ENCODE data around the gene RPL23. TPM values are rescaled to one million over a fixed set of nuclear protein-coding genes. Genes with fewer than 3 reads are reported as not detected.
A peak's percentile ranks its signal among the peaks of the same experiment; 100 is the strongest.

RPL23 gene
- total RNA-seq, 1 experiment from 2014 or later: 3,829 TPM

DNA sequence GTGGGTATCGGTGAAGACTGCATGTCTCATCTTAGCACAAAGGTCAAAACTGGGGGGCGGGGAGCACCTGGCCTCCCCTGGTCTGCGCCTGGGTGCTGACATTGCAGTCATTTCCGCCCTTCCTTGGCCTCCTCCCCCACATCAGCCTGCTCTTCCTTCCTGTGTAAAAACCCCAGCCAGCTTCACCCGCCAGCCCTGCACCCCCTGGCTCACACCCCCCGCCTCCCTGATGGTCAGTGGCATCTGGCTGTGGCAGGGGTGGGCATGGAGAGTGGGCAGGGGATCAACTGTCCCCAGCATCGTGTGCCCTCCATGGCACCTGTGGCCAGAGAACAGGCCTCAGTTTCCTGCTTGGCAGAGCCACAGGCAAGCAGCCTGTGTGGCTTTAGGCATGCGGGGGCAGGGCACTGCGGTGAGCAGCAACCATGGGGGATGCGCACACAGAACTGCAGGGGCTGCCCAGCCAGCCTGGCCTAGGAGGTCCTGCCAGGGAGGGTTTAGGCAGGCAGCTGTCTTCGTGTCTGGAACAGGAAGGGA lies 45.4 kb upstream of the RPL23 start:
- peaks cover 24% of the 10 kb centered on the region for H3K4me1 Mint-ChIP-seq (ENCODE audit: low read depth, unreplicated experiment)
- CTCF ChIA-PET: interaction anchor here (0.6 kb wide), 1 partner anchor 183 kb away, joined by 3 read pairs; no protein-coding TSS in a partner anchor
- H3K4me3 Mint-ChIP-seq (ENCODE audit: low read depth, unreplicated experiment): no peak overlapping the region
- H3K27ac Mint-ChIP-seq (ENCODE audit: unreplicated experiment): no peak overlapping the region
- H3K27me3 Mint-ChIP-seq (ENCODE audit: unreplicated experiment): no peaks in the 10 kb centered on the region
- TF ChIP-seq, protein P1, sequence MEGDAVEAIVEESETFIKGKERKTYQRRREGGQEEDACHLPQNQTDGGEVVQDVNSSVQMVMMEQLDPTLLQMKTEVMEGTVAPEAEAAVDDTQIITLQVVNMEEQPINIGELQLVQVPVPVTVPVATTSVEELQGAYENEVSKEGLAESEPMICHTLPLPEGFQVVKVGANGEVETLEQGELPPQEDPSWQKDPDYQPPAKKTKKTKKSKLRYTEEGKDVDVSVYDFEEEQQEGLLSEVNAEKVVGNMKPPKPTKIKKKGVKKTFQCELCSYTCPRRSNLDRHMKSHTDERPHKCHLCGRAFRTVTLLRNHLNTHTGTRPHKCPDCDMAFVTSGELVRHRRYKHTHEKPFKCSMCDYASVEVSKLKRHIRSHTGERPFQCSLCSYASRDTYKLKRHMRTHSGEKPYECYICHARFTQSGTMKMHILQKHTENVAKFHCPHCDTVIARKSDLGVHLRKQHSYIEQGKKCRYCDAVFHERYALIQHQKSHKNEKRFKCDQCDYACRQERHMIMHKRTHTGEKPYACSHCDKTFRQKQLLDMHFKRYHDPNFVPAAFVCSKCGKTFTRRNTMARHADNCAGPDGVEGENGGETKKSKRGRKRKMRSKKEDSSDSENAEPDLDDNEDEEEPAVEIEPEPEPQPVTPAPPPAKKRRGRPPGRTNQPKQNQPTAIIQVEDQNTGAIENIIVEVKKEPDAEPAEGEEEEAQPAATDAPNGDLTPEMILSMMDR (IDR thresholded peaks at IDR 0.05; ENCODE audit: unreplicated experiment): no peak
- intact Hi-C loops (cut with micrococcal nuclease; ENCODE audit: unreplicated experiment): no loop called here
- DNase-seq: no peak
- peaks cover 83% of the 10 kb centered on the region for H3K36me3 Mint-ChIP-seq (ENCODE audit: insufficient read depth, unreplicated experiment)
- no TSS peak for BruUV-seq (replicated peaks)
- no peaks in the 10 kb centered on the region for H3K9me3 Mint-ChIP-seq (ENCODE audit: low read depth, unreplicated experiment)

DNA sequence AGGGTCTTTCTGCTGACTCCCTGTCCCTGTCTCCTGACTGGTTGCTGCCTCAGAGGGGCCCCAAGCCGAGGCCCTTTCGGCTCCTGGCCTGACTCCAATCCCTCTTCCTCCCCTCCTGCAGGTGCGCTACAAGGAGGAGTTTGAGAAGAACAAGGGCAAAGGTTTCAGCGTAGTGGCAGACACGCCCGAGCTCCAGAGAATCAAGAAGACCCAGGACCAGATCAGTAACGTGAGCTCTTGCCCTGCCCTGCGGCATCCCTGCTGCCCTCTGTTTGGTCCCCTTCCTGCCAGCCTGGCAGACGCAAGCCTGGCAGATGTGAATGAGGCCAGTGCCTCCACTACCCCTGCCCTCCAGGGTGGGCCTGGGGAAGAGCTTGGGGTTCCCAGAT lies 44.8 kb upstream of the RPL23 start:
- Mint-ChIP-seq H3K9me3 (ENCODE audit: low read depth, unreplicated experiment) (no peaks in the 10 kb centered on the region), H3K27ac (ENCODE audit: unreplicated experiment) (no peak overlapping the region), H3K27me3 (ENCODE audit: unreplicated experiment) (no peaks in the 10 kb centered on the region), H3K36me3 (ENCODE audit: insufficient read depth, unreplicated experiment) (peaks cover 81% of the 10 kb centered on the region), H3K4me1 (ENCODE audit: low read depth, unreplicated experiment) (peaks cover 24% of the 10 kb centered on the region), H3K4me3 (ENCODE audit: low read depth, unreplicated experiment) (no peak overlapping the region)
- CTCF ChIA-PET: interaction anchor here (1.0 kb wide), 1 partner anchor 60 kb away, joined by 5 read pairs; no protein-coding TSS in a partner anchor
- BruUV-seq (replicated peaks): no TSS peak
- TF ChIP-seq, protein P1 (IDR thresholded peaks at IDR 0.05; ENCODE audit: unreplicated experiment): no peak
- intact Hi-C loops (cut with micrococcal nuclease; ENCODE audit: unreplicated experiment): no loop called here
- DNase-seq: no peak

DNA sequence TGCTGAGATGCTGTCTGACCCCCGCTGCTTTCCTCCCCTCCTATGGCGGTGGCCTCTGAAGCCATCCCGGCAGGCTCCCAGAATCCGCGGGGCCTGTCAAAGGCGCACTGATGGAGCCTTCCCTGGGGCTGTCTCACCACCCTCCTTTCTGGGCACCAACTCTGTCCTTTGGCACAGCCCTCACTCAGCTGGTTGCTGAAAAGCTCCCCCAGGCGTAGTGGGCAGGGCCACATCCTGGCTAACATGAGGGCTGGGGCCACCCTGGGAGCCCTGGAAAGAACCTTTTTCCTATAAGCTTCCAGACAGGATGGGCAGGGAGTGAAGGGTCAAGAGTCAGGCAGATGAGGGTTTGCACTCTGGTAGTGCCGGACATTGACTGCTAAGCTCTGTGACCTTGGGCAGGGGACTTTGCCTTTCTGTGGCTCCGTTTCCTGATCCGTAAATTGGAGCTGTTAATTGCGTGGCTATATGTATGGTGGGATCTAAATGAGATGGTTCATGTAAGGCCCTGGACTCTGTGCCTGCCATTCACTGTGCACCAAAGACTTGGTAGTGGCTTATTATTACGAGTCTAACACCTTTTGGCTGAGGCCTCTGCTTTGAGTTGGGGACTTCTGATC lies 44.3 kb upstream of the RPL23 start:
- TF ChIP-seq, protein P1 (IDR thresholded peaks at IDR 0.05; ENCODE audit: unreplicated experiment): no peak
- intact Hi-C loops (cut with micrococcal nuclease; ENCODE audit: unreplicated experiment): no loop called here
- DNase-seq: no peak
- BruUV-seq (replicated peaks): no TSS peak
- CTCF ChIA-PET: interaction anchor here (1.0 kb wide), 1 partner anchor 61 kb away, joined by 5 read pairs; no protein-coding TSS in a partner anchor
- Mint-ChIP-seq H3K27me3 (ENCODE audit: unreplicated experiment) (no peaks in the 10 kb centered on the region), H3K36me3 (ENCODE audit: insufficient read depth, unreplicated experiment) (peaks cover 79% of the 10 kb centered on the region), H3K4me3 (ENCODE audit: low read depth, unreplicated experiment) (no peak overlapping the region), H3K9me3 (ENCODE audit: low read depth, unreplicated experiment) (no peaks in the 10 kb centered on the region), H3K4me1 (ENCODE audit: low read depth, unreplicated experiment) (peaks cover 24% of the 10 kb centered on the region), H3K27ac (ENCODE audit: unreplicated experiment) (peak overlapping the region; percentile 30)

DNA sequence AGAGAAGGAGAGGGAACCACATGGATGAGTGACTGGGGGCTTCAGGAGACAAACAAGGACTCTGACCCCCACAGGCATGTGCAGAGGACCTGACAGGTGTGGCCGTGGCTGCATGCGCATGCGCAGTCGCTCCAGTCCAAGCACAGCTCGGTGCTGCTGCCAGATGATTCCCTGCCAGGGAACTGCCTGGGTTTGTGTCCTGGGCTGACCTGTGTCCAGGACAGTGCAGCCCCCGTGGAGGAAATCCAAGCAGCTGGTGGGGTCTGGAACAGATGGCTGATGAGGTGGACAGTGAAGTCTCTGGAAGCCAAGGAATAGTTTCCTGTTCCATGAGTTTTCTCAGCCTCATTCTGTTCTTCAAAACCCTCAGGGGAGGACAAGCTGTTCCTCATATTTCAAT lies 43.7 kb upstream of the RPL23 start:
- intact Hi-C loops (cut with micrococcal nuclease; ENCODE audit: unreplicated experiment): no loop called here
- H3K4me3 Mint-ChIP-seq (ENCODE audit: low read depth, unreplicated experiment): no peak overlapping the region
- H3K4me1 Mint-ChIP-seq (ENCODE audit: low read depth, unreplicated experiment): peaks cover 24% of the 10 kb centered on the region
- TF ChIP-seq, protein P1 (IDR thresholded peaks at IDR 0.05; ENCODE audit: unreplicated experiment): no peak
- H3K36me3 Mint-ChIP-seq (ENCODE audit: insufficient read depth, unreplicated experiment): peaks cover 82% of the 10 kb centered on the region
- no peaks in the 10 kb centered on the region for H3K27me3 Mint-ChIP-seq (ENCODE audit: unreplicated experiment)
- H3K27ac Mint-ChIP-seq (ENCODE audit: unreplicated experiment): peak overlapping the region; percentile 30
- BruUV-seq (replicated peaks): no TSS peak
- CTCF ChIA-PET: no interaction called here
- DNase-seq: no peak
- no peaks in the 10 kb centered on the region for H3K9me3 Mint-ChIP-seq (ENCODE audit: low read depth, unreplicated experiment)

All from Calu3 (cell line).